ENCODE measurements around the gene DPYSL4.
"Not testable (repeated sequence)": the region's sequence is repeated elsewhere in the genome, so short reads cannot be mapped to it uniquely, and the experiment has no call there.

The DPYSL4 gene

GRCh38 chr10:132156382-132156781, 30.4 kb upstream of the DPYSL4 start:
- Histone ChIP-seq H3K4me1 (ENCODE audit: insufficient read depth, insufficient read length) (no peaks in the 10 kb centered on the region), H3K9me3 (ENCODE audit: insufficient read depth, low read length) (no peaks in the 10 kb centered on the region), H3K27me3 (ENCODE audit: insufficient read depth, insufficient read length) (no peaks in the 10 kb centered on the region), H3K36me3 (ENCODE audit: insufficient read depth, insufficient read length, low read length) (no peaks in the 10 kb centered on the region), H3K9ac (ENCODE audit: insufficient read length, low read depth) (no peak overlapping the region), H3K4me3 (ENCODE audit: insufficient read length, low read depth) (no peak overlapping the region)
- no peak for TF ChIP-seq YY1 (IDR thresholded peaks at IDR 0.05; ENCODE audit: insufficient read depth, insufficient read length)
- no peak for TF ChIP-seq SUZ12 (IDR thresholded peaks at IDR 0.05; ENCODE audit: extremely low read depth, insufficient read depth, insufficient read length)
- TF ChIP-seq ZNF274 (IDR thresholded peaks at IDR 0.05; ENCODE audit: low read depth, low read length): no peak
- no peak for DNase-seq (ENCODE audit: low read depth, low spot score)

- Histone ChIP-seq H3K4me3 (ENCODE audit: insufficient read length, low read depth) (no peak overlapping the region), H3K27me3 (ENCODE audit: insufficient read depth, insufficient read length) (no peaks in the 10 kb centered on the region), H3K4me1 (ENCODE audit: insufficient read depth, insufficient read length) (peaks cover 2% of the 10 kb centered on the region), H3K9me3 (ENCODE audit: insufficient read depth, low read length) (no peaks in the 10 kb centered on the region), H3K9ac (ENCODE audit: insufficient read length, low read depth) (no peak overlapping the region), H3K36me3 (ENCODE audit: insufficient read depth, insufficient read length, low read length) (no peaks in the 10 kb centered on the region)
- no peak for DNase-seq (ENCODE audit: low read depth, low spot score)
- TF ChIP-seq SUZ12 (IDR thresholded peaks at IDR 0.05; ENCODE audit: extremely low read depth, insufficient read depth, insufficient read length) (no peak), YY1 (IDR thresholded peaks at IDR 0.05; ENCODE audit: insufficient read depth, insufficient read length) (no peak), ZNF274 (IDR thresholded peaks at IDR 0.05; ENCODE audit: low read depth, low read length) (no peak)
Measured at GRCh38 chr10:132157101-132157500, 29.6 kb upstream of the DPYSL4 start.

GRCh38 chr10:132158122-132158741, 28.5 kb upstream of the DPYSL4 start:
- H3K27me3 ChIP-seq (ENCODE audit: insufficient read depth, insufficient read length): no peaks in the 10 kb centered on the region
- DNase-seq (ENCODE audit: low read depth, low spot score): no peak
- H3K4me3 ChIP-seq (ENCODE audit: insufficient read length, low read depth): no peak overlapping the region
- no peaks in the 10 kb centered on the region for H3K36me3 ChIP-seq (ENCODE audit: insufficient read depth, insufficient read length, low read length)
- TF ChIP-seq YY1 (IDR thresholded peaks at IDR 0.05; ENCODE audit: insufficient read depth, insufficient read length) (no peak), ZNF274 (IDR thresholded peaks at IDR 0.05; ENCODE audit: low read depth, low read length) (no peak), SUZ12 (IDR thresholded peaks at IDR 0.05; ENCODE audit: extremely low read depth, insufficient read depth, insufficient read length) (no peak)
- peaks cover 9% of the 10 kb centered on the region for H3K4me1 ChIP-seq (ENCODE audit: insufficient read depth, insufficient read length)
- H3K9me3 ChIP-seq (ENCODE audit: insufficient read depth, low read length): no peaks in the 10 kb centered on the region
- H3K9ac ChIP-seq (ENCODE audit: insufficient read length, low read depth): no peak overlapping the region

- H3K4me3 ChIP-seq (ENCODE audit: insufficient read length, low read depth): no peak overlapping the region
- peaks cover 12% of the 10 kb centered on the region for H3K4me1 ChIP-seq (ENCODE audit: insufficient read depth, insufficient read length)
- no peak for DNase-seq (ENCODE audit: low read depth, low spot score)
- no peaks in the 10 kb centered on the region for H3K9me3 ChIP-seq (ENCODE audit: insufficient read depth, low read length)
- H3K9ac ChIP-seq (ENCODE audit: insufficient read length, low read depth): no peak overlapping the region
- H3K36me3 ChIP-seq (ENCODE audit: insufficient read depth, insufficient read length, low read length): no peaks in the 10 kb centered on the region
- TF ChIP-seq ZNF274 (IDR thresholded peaks at IDR 0.05; ENCODE audit: low read depth, low read length) (no peak), SUZ12 (IDR thresholded peaks at IDR 0.05; ENCODE audit: extremely low read depth, insufficient read depth, insufficient read length) (no peak), YY1 (IDR thresholded peaks at IDR 0.05; ENCODE audit: insufficient read depth, insufficient read length) (no peak)
- H3K27me3 ChIP-seq (ENCODE audit: insufficient read depth, insufficient read length): no peaks in the 10 kb centered on the region
Measured at GRCh38 chr10:132158823-132159222, 27.9 kb upstream of the DPYSL4 start.

- not testable (repeated sequence) for H3K9ac ChIP-seq (ENCODE audit: insufficient read length, low read depth); DNase-seq (ENCODE audit: low read depth, low spot score); H3K4me3 ChIP-seq (ENCODE audit: insufficient read length, low read depth); H3K9me3 ChIP-seq (ENCODE audit: insufficient read depth, low read length); H3K36me3 ChIP-seq (ENCODE audit: insufficient read depth, insufficient read length, low read length); H3K27me3 ChIP-seq (ENCODE audit: insufficient read depth, insufficient read length)
- peaks cover 12% of the 10 kb centered on the region for H3K4me1 ChIP-seq (ENCODE audit: insufficient read depth, insufficient read length)
Measured at GRCh38 chr10:132159302-132160230, 27.2 kb upstream of the DPYSL4 start.

GRCh38 chr10:132160231-132160630, 26.5 kb upstream of the DPYSL4 start:
- H3K27me3 ChIP-seq (ENCODE audit: insufficient read depth, insufficient read length); DNase-seq (ENCODE audit: low read depth, low spot score); H3K9me3 ChIP-seq (ENCODE audit: insufficient read depth, low read length); H3K4me3 ChIP-seq (ENCODE audit: insufficient read length, low read depth); H3K36me3 ChIP-seq (ENCODE audit: insufficient read depth, insufficient read length, low read length); H3K9ac ChIP-seq (ENCODE audit: insufficient read length, low read depth): not testable (repeated sequence)
- H3K4me1 ChIP-seq (ENCODE audit: insufficient read depth, insufficient read length): peaks cover 12% of the 10 kb centered on the region

GRCh38 chr10:132160834-132161622, 25.7 kb upstream of the DPYSL4 start:
- not testable (repeated sequence) for H3K9ac ChIP-seq (ENCODE audit: insufficient read length, low read depth); DNase-seq (ENCODE audit: low read depth, low spot score); H3K4me3 ChIP-seq (ENCODE audit: insufficient read length, low read depth); H3K9me3 ChIP-seq (ENCODE audit: insufficient read depth, low read length); H3K27me3 ChIP-seq (ENCODE audit: insufficient read depth, insufficient read length); H3K36me3 ChIP-seq (ENCODE audit: insufficient read depth, insufficient read length, low read length)
- peaks cover 12% of the 10 kb centered on the region for H3K4me1 ChIP-seq (ENCODE audit: insufficient read depth, insufficient read length)
